Esophagus (tissue), 2 donors: ENCODE results near the gene ZMYND15. TPM values are rescaled to one million over a fixed set of nuclear protein-coding genes. Genes with fewer than 3 reads are reported as not detected.

Experiments
- H3K27ac ChIP-seq, 2 donors: one replicate each; pipeline ENCODE4 v1.5.1; 2013; ENCODE audit warnings: low read depth in 2 of 2, mild to moderate bottlenecking in 2 of 2, inconsistent platforms in 1 of 2, low read length in 1 of 2, moderate library complexity in 1 of 2
- H3K27me3 ChIP-seq, 2 donors: one replicate each; pipeline ENCODE4 v1.6.1; 2013; ENCODE audit warnings: low read length in 2 of 2, control low read depth in 1 of 2, mild to moderate bottlenecking in 1 of 2; ENCODE audit not compliant: insufficient read depth in 2 of 2, control insufficient read depth in 1 of 2
- H3K36me3 ChIP-seq, 2 donors: one replicate each; pipeline ENCODE4 v1.6.1; 2013; ENCODE audit warnings: low read length in 1 of 2; ENCODE audit not compliant: control insufficient read depth in 2 of 2, insufficient read depth in 2 of 2
- H3K4me1 ChIP-seq, 2 donors: one replicate each; pipeline ENCODE4 v1.6.1; 2013; ENCODE audit warnings: low read length in 1 of 2; ENCODE audit not compliant: control insufficient read depth in 2 of 2, insufficient read depth in 2 of 2
- H3K4me3 ChIP-seq, 2 donors: one replicate each; pipeline ENCODE4 v1.5.1; 2013; ENCODE audit warnings: low read length in 2 of 2, mild to moderate bottlenecking in 2 of 2, low read depth in 1 of 2, moderate library complexity in 1 of 2
- H3K9me3 ChIP-seq, 2 donors: one replicate each; pipeline ENCODE4 v1.6.1; 2013; ENCODE audit warnings: mild to moderate bottlenecking in 2 of 2, low read depth in 1 of 2, low read length in 1 of 2, moderate library complexity in 1 of 2; ENCODE audit not compliant: control insufficient read depth in 2 of 2, insufficient read depth in 1 of 2
- WGBS, 2 donors: extraction: QIAGEN DNeasy Blood & Tissue Kit; methylation state at CpG; one replicate each; pipeline ENCODE4 v1.1.7; 2013; 5-methylcytosine and 5-hydroxymethylcytosine counted together
- polyA plus RNA-seq, 2 donors: library from polyadenylated mRNA; stranded (reverse); fragments of 200-250 nt; gene quantifications; one replicate each; pipeline ENCODE4 v1.2.3, GENCODE V29; 2013
- donor health status: healthy with polysubstance abuse.
- donor health status: Bipolar disorder and iron deficiency.

Gene ZMYND15
- polyA plus RNA-seq, 2 donors = 0.82 to 0.96 TPM

DNA sequence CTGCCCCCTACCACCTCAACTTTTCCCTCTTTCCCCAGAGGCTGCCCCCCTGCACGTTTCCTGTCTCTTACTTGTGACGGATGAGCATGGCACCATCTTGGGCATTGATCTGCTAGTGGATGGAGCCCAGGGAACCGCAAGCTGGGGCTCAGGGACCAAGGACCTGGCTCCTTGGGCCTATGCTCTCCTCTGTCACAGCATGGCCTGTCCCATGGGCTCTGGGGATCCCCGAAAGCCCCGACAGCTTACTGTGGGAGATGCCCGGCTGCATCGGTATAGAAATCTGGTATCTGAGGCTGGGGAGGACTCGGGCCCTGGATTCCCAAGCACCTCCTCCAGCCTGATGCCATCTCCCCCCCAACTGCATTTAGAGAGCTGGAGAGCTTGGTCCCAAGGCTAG, 1.9 kb downstream of the ZMYND15 start:
- no peaks in the 10 kb centered on the region for H3K27me3 ChIP-seq
- 94 to 95% methylated on average over 8 of the region's 8 CpGs for WGBS, 2 donors
- no peak overlapping the region for H3K27ac ChIP-seq
- no peaks in the 10 kb centered on the region for H3K36me3 ChIP-seq
- no peak overlapping the region for H3K4me3 ChIP-seq
- peaks cover 5 to 10% of the 10 kb centered on the region in 2 donors for H3K4me1 ChIP-seq
- no peaks in the 10 kb centered on the region for H3K9me3 ChIP-seq

GRCh38 chr17:4742133-4742532, 2.5 kb downstream of the ZMYND15 start:
- Histone ChIP-seq H3K4me1 (peaks cover 5 to 10% of the 10 kb centered on the region in 2 donors), H3K36me3 (no peaks in the 10 kb centered on the region), H3K4me3 (no peak overlapping the region), H3K27ac (no peak overlapping the region), H3K9me3 (no peaks in the 10 kb centered on the region), H3K27me3 (no peaks in the 10 kb centered on the region)
- 68 to 76% methylated on average over 9 of the region's 9 CpGs for WGBS, 2 donors

- H3K4me1 ChIP-seq = peaks cover 5 to 10% of the 10 kb centered on the region in 2 donors
- no peak overlapping the region for H3K4me3 ChIP-seq
- H3K36me3 ChIP-seq = no peaks in the 10 kb centered on the region
- 80 to 83% methylated on average over 10 of the region's 10 CpGs for WGBS, 2 donors
- no peaks in the 10 kb centered on the region for H3K27me3 ChIP-seq
- H3K27ac ChIP-seq = no peak overlapping the region
- H3K9me3 ChIP-seq = no peaks in the 10 kb centered on the region
Observed at GRCh38 chr17:4742629-4743028, 3.0 kb downstream of the ZMYND15 start.

- no peaks in the 10 kb centered on the region for H3K27me3 ChIP-seq
- WGBS, 2 donors = 86 to 95% methylated on average over 8 of the region's 8 CpGs
Observed at GRCh38 chr17:4743216-4743615, 3.6 kb downstream of the ZMYND15 start.

DNA sequence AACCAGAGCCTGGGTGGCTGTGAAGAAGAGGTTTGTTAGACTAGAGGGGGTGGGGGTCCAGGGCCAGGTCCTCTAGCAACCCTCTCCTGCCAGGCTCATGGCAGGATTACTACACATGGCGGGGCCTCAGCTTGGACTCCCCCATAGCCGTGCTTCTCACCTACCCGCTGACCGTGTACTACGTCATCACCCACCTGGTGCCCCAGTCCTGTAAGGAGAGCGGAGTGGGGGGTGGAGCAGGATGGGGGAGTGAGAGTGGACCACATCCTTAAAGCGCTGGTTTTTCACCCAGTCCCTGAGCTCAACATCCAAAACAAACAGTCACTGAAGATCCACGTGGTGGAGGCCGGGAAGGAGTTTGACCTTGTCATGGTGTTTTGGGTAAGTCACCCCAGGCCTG, 4.3 kb downstream of the ZMYND15 start:
- no peaks in the 10 kb centered on the region for H3K27me3 ChIP-seq
- no peak overlapping the region for H3K27ac ChIP-seq
- whole genome bisulfite sequencing, 2 donors = 88 to 92% methylated on average over 9 of the region's 9 CpGs
- no peaks in the 10 kb centered on the region for H3K9me3 ChIP-seq
- H3K4me3 ChIP-seq = no peak overlapping the region
- peaks cover 3 to 8% of the 10 kb centered on the region in 2 donors for H3K4me1 ChIP-seq
- H3K36me3 ChIP-seq = no peaks in the 10 kb centered on the region

More at GRCh38 chr17:4743216-4743615, 3.6 kb downstream of the ZMYND15 start:
- Histone ChIP-seq H3K36me3 (no peaks in the 10 kb centered on the region), H3K9me3 (no peaks in the 10 kb centered on the region), H3K27ac (no peak overlapping the region), H3K4me1 (peaks cover 5 to 10% of the 10 kb centered on the region in 2 donors), H3K4me3 (no peak overlapping the region)

DNA sequence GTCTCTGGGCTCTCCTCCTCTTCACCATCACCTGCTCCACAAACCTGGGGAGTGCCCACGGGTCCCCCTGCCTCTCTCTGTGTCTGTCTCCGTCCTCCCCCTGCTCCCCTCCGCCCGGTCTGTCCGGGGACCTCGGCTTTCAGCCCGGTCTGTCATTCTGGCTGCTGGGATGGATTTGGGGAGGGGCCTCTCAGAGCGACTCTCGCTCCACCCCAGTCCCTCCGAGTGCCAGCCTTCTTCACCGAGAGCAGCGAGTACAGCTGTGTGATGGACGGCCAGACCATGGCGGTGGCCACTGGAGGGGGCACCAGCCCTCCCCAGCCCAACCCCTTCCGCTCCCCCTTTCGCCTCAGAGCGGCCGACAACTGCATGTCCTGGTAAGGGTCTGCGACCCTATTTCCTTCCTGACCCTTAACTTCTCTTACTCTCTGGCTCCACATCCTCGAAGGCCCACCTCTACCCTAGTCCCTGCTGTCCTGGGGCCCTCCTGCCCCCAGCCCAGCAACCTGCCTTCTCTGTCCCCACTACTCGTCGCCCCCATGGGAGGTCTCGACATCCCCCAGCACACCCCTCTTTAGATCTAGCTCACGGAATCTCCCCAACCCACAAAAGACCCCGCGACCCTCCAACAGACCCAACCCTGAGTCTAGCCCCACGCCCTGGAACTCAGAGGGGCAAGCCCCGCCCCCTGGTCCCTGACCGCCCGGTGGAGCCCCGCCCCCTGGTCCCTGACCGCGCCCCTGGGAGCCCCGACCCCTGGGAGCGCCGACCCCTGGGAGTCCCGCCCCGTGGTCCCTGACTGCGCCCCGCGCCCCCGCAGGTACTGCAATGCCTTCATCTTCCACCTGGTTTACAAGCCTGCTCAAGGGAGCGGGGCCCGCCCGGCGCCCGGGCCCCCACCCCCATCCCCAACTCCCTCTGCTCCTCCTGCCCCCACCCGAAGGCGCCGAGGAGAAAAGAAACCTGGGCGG, 5.7 kb downstream of the ZMYND15 start:
- H3K9me3 ChIP-seq = no peaks in the 10 kb centered on the region
- H3K4me1 ChIP-seq = peaks cover 0 to 8% of the 10 kb centered on the region in 2 donors
- no peak overlapping the region for H3K4me3 ChIP-seq
- no peaks in the 10 kb centered on the region for H3K36me3 ChIP-seq
- H3K27ac ChIP-seq = no peak overlapping the region
- no peaks in the 10 kb centered on the region for H3K27me3 ChIP-seq
- 19 to 20% methylated on average over 49 to 51 of the region's 51 CpGs for WGBS, 2 donors

- Histone ChIP-seq H3K27ac (no peak overlapping the region), H3K9me3 (no peaks in the 10 kb centered on the region), H3K4me1 (peaks cover 0 to 8% of the 10 kb centered on the region in 2 donors), H3K27me3 (no peaks in the 10 kb centered on the region), H3K36me3 (no peaks in the 10 kb centered on the region), H3K4me3 (no peak overlapping the region)
- WGBS, 2 donors = 38% methylated on average over 5 of the region's 5 CpGs
Observed at GRCh38 chr17:4747847-4748246, 8.2 kb downstream of the ZMYND15 start.

- 55 to 59% methylated on average over 4 of the region's 4 CpGs for WGBS, 2 donors
- Histone ChIP-seq H3K4me3 (no peak overlapping the region), H3K9me3 (no peaks in the 10 kb centered on the region), H3K27me3 (no peaks in the 10 kb centered on the region), H3K27ac (no peak overlapping the region), H3K36me3 (no peaks in the 10 kb centered on the region), H3K4me1 (peaks cover 0 to 8% of the 10 kb centered on the region in 2 donors)
Observed at GRCh38 chr17:4748686-4749085, 9.1 kb downstream of the ZMYND15 start.

- H3K4me3 ChIP-seq = no peak overlapping the region
- H3K36me3 ChIP-seq = no peaks in the 10 kb centered on the region
- H3K4me1 ChIP-seq = no peaks in the 10 kb centered on the region
- H3K27ac ChIP-seq = no peak overlapping the region
- no peaks in the 10 kb centered on the region for H3K9me3 ChIP-seq
- 32 to 40% methylated on average over 3 of the region's 3 CpGs for WGBS, 2 donors
- H3K27me3 ChIP-seq = peaks cover 0 to 4% of the 10 kb centered on the region in 2 donors
Observed at GRCh38 chr17:4750606-4751005, 11.0 kb downstream of the ZMYND15 start.

GRCh38 chr17:4751932-4752331, 12.3 kb downstream of the ZMYND15 start:
- WGBS, 2 donors = 66 to 70% methylated on average over 5 of the region's 5 CpGs
- H3K27me3 ChIP-seq = peaks cover 0 to 4% of the 10 kb centered on the region in 2 donors

More at GRCh38 chr17:4751932-4752331, 12.3 kb downstream of the ZMYND15 start:
- H3K36me3 ChIP-seq = no peaks in the 10 kb centered on the region
- no peak overlapping the region for H3K4me3 ChIP-seq
- H3K9me3 ChIP-seq = no peaks in the 10 kb centered on the region
- H3K27ac ChIP-seq = no peak overlapping the region
- H3K4me1 ChIP-seq = no peaks in the 10 kb centered on the region
